SU-DHL-6 (cell line): ENCODE results near the gene TANGO6.

Experiments used
- H2AFZ ChIP-seq: fragments of 200-600 bp; sonication (generic); 2 replicates; pipeline ENCODE4 v1.6.1; 2014; ENCODE audit warnings: low read depth, mild to moderate bottlenecking, moderate library complexity, mixed read lengths, antibody characterized with exemption, low read length; ENCODE audit not compliant: severe bottlenecking
- H3F3A ChIP-seq: fragments of 200-600 bp; shearing (Covaris generic); 2 replicates; pipeline ENCODE4 v1.6.0; 2016; ENCODE audit warnings: antibody characterized with exemption, mild to moderate bottlenecking; ENCODE audit not compliant: insufficient read depth
- H3K27ac ChIP-seq: fragments of 200-600 bp; sonication (generic); 2 replicates; pipeline ENCODE4 v1.5.1; 2016; ENCODE audit warnings: low read depth, mild to moderate bottlenecking, low read length, moderate library complexity, mixed read lengths
- H3K27me3 ChIP-seq: fragments of 200-600 bp; sonication (generic), shearing (Covaris generic); 2 replicates; pipeline ENCODE4 v1.6.0; 2014; ENCODE audit warnings: mild to moderate bottlenecking, low read length
- H3K36me3 ChIP-seq: fragments of 200-600 bp; sonication (generic); 2 replicates; pipeline ENCODE4 v1.6.1; 2014; ENCODE audit warnings: mild to moderate bottlenecking, low read length, mixed read lengths
- H3K4me2 ChIP-seq: fragments of 300-600, 200-600 bp; shearing (Covaris generic), sonication (generic); 2 replicates; pipeline ENCODE4 v1.6.0; 2014; ENCODE audit warnings: low read length, low read depth, mild to moderate bottlenecking; ENCODE audit not compliant: poor library complexity, severe bottlenecking
- H3K4me3 ChIP-seq: fragments of 200-600 bp; sonication (generic); 2 replicates; pipeline ENCODE4 v1.5.1; 2014; ENCODE audit warnings: antibody characterized with exemption, low read length, mild to moderate bottlenecking, mixed read lengths; ENCODE audit not compliant: insufficient read depth, poor library complexity, severe bottlenecking
- H3K79me2 ChIP-seq: fragments of 200-600 bp; sonication (generic); 2 replicates; pipeline ENCODE4 v1.6.1; 2014; ENCODE audit warnings: mild to moderate bottlenecking, low read length, moderate library complexity; ENCODE audit not compliant: insufficient read depth
- H3K9ac ChIP-seq: fragments of 200-600 bp; sonication (generic); 2 replicates; pipeline ENCODE4 v1.7.0; 2014; ENCODE audit warnings: mild to moderate bottlenecking, low read length
- H3K9me2 ChIP-seq: fragments of 200-600 bp; sonication (generic); replicated peaks from 2 replicates; pipeline ENCODE4 v1.6.1; 2014; ENCODE audit warnings: low read length; ENCODE audit not compliant: insufficient read depth
- H3K9me3 ChIP-seq: fragments of 200-600 bp; sonication (generic); 2 replicates; pipeline ENCODE4 v1.6.1; 2014; ENCODE audit warnings: low read length, mixed read lengths; ENCODE audit not compliant: insufficient read depth
- H4K20me1 ChIP-seq: fragments of 200-600 bp; sonication (generic); 2 replicates; pipeline ENCODE4 v1.6.1; 2014; ENCODE audit warnings: low read depth, mild to moderate bottlenecking, antibody characterized with exemption, low read length, moderate library complexity, mixed read lengths
- EZH2phosphoT487 ChIP-seq: fragments of 200-600 bp; sonication (generic), shearing (Covaris generic); conservative IDR thresholded peaks from 2 replicates; pipeline ENCODE4 v1.6.1; 2018; ENCODE audit warnings: mild to moderate bottlenecking, antibody characterized with exemption, low read length, moderate library complexity, mixed read lengths
- TF ChIP-seq, protein P1 (sequence below): fragments of 200-600 bp; sonication (generic); IDR thresholded peaks from one replicate; pipeline ENCODE4 v1.5.1; 2017; ENCODE audit warnings: antibody characterized with exemption, mild to moderate bottlenecking, low read length, moderate library complexity; ENCODE audit not compliant: insufficient read depth, poor library complexity, severe bottlenecking

The TANGO6 gene

DNA sequence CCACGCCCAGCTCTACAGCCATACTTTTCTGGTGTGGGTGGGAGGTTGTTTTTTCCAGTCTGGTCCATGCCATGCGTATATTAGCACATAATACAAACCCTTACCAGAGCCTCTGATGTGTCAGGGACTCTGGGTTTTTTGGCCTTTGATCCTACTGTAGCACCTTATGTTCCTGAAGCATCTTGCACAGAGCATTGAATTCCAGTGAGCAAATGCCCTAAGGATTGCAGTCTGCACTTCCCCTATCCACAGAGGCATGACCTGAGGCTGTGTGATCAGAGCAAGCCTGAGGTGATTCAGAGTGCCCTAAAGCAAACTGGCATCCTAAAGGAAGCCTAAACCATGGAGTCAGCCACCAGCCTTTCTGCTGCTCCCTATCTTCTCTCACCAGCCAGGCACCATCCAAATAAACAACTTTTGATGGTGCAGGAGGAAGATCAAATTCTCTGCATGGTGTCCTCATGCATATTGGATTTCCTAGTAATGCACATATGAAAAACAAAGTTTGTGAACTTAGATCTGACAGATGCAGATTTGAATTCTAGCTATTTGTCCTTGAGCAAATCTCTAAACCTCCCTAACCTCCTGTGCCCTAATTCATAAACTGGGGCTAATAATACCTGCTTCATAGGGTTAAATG is 220.9 kb downstream of the TANGO6 start:
- H4K20me1 ChIP-seq: no peaks in the 10 kb centered on the region
- no peak overlapping the region for H3K27ac ChIP-seq
- TF ChIP-seq EZH2phosphoT487: no peak
- TF ChIP-seq, protein P1, sequence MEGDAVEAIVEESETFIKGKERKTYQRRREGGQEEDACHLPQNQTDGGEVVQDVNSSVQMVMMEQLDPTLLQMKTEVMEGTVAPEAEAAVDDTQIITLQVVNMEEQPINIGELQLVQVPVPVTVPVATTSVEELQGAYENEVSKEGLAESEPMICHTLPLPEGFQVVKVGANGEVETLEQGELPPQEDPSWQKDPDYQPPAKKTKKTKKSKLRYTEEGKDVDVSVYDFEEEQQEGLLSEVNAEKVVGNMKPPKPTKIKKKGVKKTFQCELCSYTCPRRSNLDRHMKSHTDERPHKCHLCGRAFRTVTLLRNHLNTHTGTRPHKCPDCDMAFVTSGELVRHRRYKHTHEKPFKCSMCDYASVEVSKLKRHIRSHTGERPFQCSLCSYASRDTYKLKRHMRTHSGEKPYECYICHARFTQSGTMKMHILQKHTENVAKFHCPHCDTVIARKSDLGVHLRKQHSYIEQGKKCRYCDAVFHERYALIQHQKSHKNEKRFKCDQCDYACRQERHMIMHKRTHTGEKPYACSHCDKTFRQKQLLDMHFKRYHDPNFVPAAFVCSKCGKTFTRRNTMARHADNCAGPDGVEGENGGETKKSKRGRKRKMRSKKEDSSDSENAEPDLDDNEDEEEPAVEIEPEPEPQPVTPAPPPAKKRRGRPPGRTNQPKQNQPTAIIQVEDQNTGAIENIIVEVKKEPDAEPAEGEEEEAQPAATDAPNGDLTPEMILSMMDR: no peak
- no peaks in the 10 kb centered on the region for H3F3A ChIP-seq
- H3K4me2 ChIP-seq: no peak overlapping the region
- no peaks in the 10 kb centered on the region for H3K36me3 ChIP-seq
- H3K9me2 ChIP-seq: no peaks in the 10 kb centered on the region
- H3K9ac ChIP-seq: no peak overlapping the region
- no peak overlapping the region for H3K4me3 ChIP-seq
- H3K27me3 ChIP-seq: no peaks in the 10 kb centered on the region
- no peaks in the 10 kb centered on the region for H3K9me3 ChIP-seq
- H2AFZ ChIP-seq: no peak overlapping the region
- no peaks in the 10 kb centered on the region for H3K79me2 ChIP-seq

GRCh38 chr16:69064764-69065313 is 221.5 kb downstream of the TANGO6 start:
- no peak for TF ChIP-seq EZH2phosphoT487
- TF ChIP-seq, protein P1: no peak
- Histone ChIP-seq H3K9me2 (no peaks in the 10 kb centered on the region), H3K9ac (no peak overlapping the region), H3K9me3 (no peaks in the 10 kb centered on the region), H3K4me2 (no peak overlapping the region), H2AFZ (no peak overlapping the region), H3K4me3 (no peak overlapping the region), H3K79me2 (no peaks in the 10 kb centered on the region), H3K36me3 (no peaks in the 10 kb centered on the region), H3K27ac (no peak overlapping the region), H3F3A (no peaks in the 10 kb centered on the region), H3K27me3 (no peaks in the 10 kb centered on the region), H4K20me1 (no peaks in the 10 kb centered on the region)

- Histone ChIP-seq H2AFZ (no peak overlapping the region), H3K4me3 (no peak overlapping the region), H3F3A (no peaks in the 10 kb centered on the region), H3K9me2 (no peaks in the 10 kb centered on the region), H3K4me2 (no peak overlapping the region), H3K27me3 (no peaks in the 10 kb centered on the region), H3K27ac (no peak overlapping the region), H3K9me3 (no peaks in the 10 kb centered on the region), H3K79me2 (no peaks in the 10 kb centered on the region), H4K20me1 (no peaks in the 10 kb centered on the region), H3K36me3 (no peaks in the 10 kb centered on the region), H3K9ac (no peak overlapping the region)
- no peak for TF ChIP-seq EZH2phosphoT487
- TF ChIP-seq, protein P1: no peak
These were observed 226.2 kb downstream of the TANGO6 start for GRCh38 chr16:69069504-69069903.
